KMS-11 (cell line): ENCODE results near the gene CCDC24.

ENCODE experiments used
- H2AFZ ChIP-seq: fragments of 200-600 bp; sonication (generic); 2 replicates; pipeline ENCODE4 v1.6.1; 2016; ENCODE audit warnings: antibody characterized with exemption, mixed run types, low read depth
- H3K27ac ChIP-seq: fragments of 200-600 bp; sonication (generic); 2 replicates; pipeline ENCODE4 v1.6.1; 2016; ENCODE audit warnings: mild to moderate bottlenecking, mixed run types
- H3K27me3 ChIP-seq: fragments of 200-600 bp; sonication (generic); 2 replicates; pipeline ENCODE4 v1.6.1; 2017; ENCODE audit warnings: mild to moderate bottlenecking, low read depth, mixed run types, moderate library complexity; ENCODE audit not compliant: insufficient read depth
- H3K36me3 ChIP-seq: fragments of 200-600 bp; sonication (generic); 2 replicates; pipeline ENCODE4 v1.6.1; 2017; ENCODE audit warnings: mild to moderate bottlenecking, mixed run types; ENCODE audit not compliant: insufficient read depth
- H3K4me1 ChIP-seq: fragments of 200-600 bp; sonication (generic); 2 replicates; pipeline ENCODE4 v1.6.1; 2016; ENCODE audit warnings: mild to moderate bottlenecking, low read depth, mixed run types; ENCODE audit not compliant: poor library complexity, severe bottlenecking
- H3K4me2 ChIP-seq: fragments of 200-600 bp; sonication (generic); 2 replicates; pipeline ENCODE4 v1.7.0; 2016; ENCODE audit warnings: mild to moderate bottlenecking, mixed run types
- H3K4me3 ChIP-seq: fragments of 200-600 bp; sonication (generic); IDR thresholded peaks from 2 replicates; pipeline ENCODE4 v1.6.1; 2017; ENCODE audit warnings: low read depth, low read length, mixed read lengths; ENCODE audit not compliant: insufficient read depth
- H3K79me2 ChIP-seq: fragments of 200-600 bp; sonication (generic); 2 replicates; pipeline ENCODE4 v1.6.1; 2016; ENCODE audit warnings: low read depth, mixed run types; ENCODE audit not compliant: insufficient read depth
- H3K9ac ChIP-seq: fragments of 200-600 bp; sonication (generic); 2 replicates; pipeline ENCODE4 v1.6.1; 2016; ENCODE audit warnings: mild to moderate bottlenecking, mixed run types
- H4K20me1 ChIP-seq: fragments of 200-600 bp; sonication (generic); 2 replicates; pipeline ENCODE4 v1.6.1; 2016; ENCODE audit warnings: mild to moderate bottlenecking, mixed run types; ENCODE audit not compliant: insufficient read depth
- CTCF ChIP-seq: fragments of 200-600 bp; sonication (generic); conservative IDR thresholded peaks from 2 replicates; pipeline ENCODE4 v1.6.1; 2017; ENCODE audit warnings: low read depth, mild to moderate bottlenecking, antibody characterized with exemption, low read length, moderate library complexity, mixed read lengths

Gene CCDC24

GRCh38 chr1:44025816-44026215 lies 34.4 kb downstream of the CCDC24 start:
- Histone ChIP-seq H3K36me3 (no peaks in the 10 kb centered on the region), H4K20me1 (no peaks in the 10 kb centered on the region), H3K27ac (no peak overlapping the region), H3K79me2 (no peaks in the 10 kb centered on the region), H3K27me3 (no peaks in the 10 kb centered on the region), H3K4me2 (no peak overlapping the region), H3K4me1 (peaks cover 14% of the 10 kb centered on the region), H3K4me3 (no peak overlapping the region), H3K9ac (no peak overlapping the region), H2AFZ (no peak overlapping the region)
- no peak for TF ChIP-seq CTCF

GRCh38 chr1:44027320-44027719 lies 35.9 kb downstream of the CCDC24 start:
- no peaks in the 10 kb centered on the region for H4K20me1 ChIP-seq
- H3K27ac ChIP-seq = no peak overlapping the region
- TF ChIP-seq CTCF = no peak
- no peak overlapping the region for H3K4me3 ChIP-seq
- no peaks in the 10 kb centered on the region for H3K27me3 ChIP-seq
- no peak overlapping the region for H2AFZ ChIP-seq
- H3K36me3 ChIP-seq = no peaks in the 10 kb centered on the region
- no peak overlapping the region for H3K4me2 ChIP-seq
- peaks cover 23% of the 10 kb centered on the region for H3K4me1 ChIP-seq
- H3K79me2 ChIP-seq = no peaks in the 10 kb centered on the region
- H3K9ac ChIP-seq = no peak overlapping the region

- H3K27me3 ChIP-seq = no peaks in the 10 kb centered on the region
- peaks cover 24% of the 10 kb centered on the region for H3K4me1 ChIP-seq
- H3K4me2 ChIP-seq = peak overlapping the region; percentile 69
- peak overlapping the region; percentile 76 for H3K9ac ChIP-seq
- peak overlapping the region; percentile 21 for H3K4me3 ChIP-seq
- peak overlapping the region; percentile 80 for H2AFZ ChIP-seq
- TF ChIP-seq CTCF = no peak
- H3K36me3 ChIP-seq = no peaks in the 10 kb centered on the region
- H3K79me2 ChIP-seq = no peaks in the 10 kb centered on the region
- H4K20me1 ChIP-seq = no peaks in the 10 kb centered on the region
- peak overlapping the region; percentile 73 for H3K27ac ChIP-seq
Measured at GRCh38 chr1:44029260-44029910, 38.0 kb downstream of the CCDC24 start.

- peak overlapping the region; percentile 80 for H2AFZ ChIP-seq
- no peaks in the 10 kb centered on the region for H3K36me3 ChIP-seq
- no peaks in the 10 kb centered on the region for H3K27me3 ChIP-seq
- H3K4me3 ChIP-seq = peak overlapping the region; percentile 21
- peak overlapping the region; percentile 69 for H3K4me2 ChIP-seq
- peak overlapping the region; percentile 76 for H3K9ac ChIP-seq
- no peak for TF ChIP-seq CTCF
- no peaks in the 10 kb centered on the region for H3K79me2 ChIP-seq
- peaks cover 24% of the 10 kb centered on the region for H3K4me1 ChIP-seq
- peak overlapping the region; percentile 73 for H3K27ac ChIP-seq
- no peaks in the 10 kb centered on the region for H4K20me1 ChIP-seq
Measured at GRCh38 chr1:44029911-44030604, 38.7 kb downstream of the CCDC24 start.
